Thyroid gland (tissue), 4 donors: ENCODE measurements around the gene ARIH2. TPM values are rescaled to one million over a fixed set of nuclear protein-coding genes. Genes with fewer than 3 reads are reported as not detected.
A peak's percentile ranks its signal among the peaks of the same experiment; 100 is the strongest.

Experiments
- DNase-seq, 2 donors: peaks; one replicate each; pipeline ENCODE4 v3.0.0-alpha.2; 2019
- H3K27ac ChIP-seq, 3 donors: fragments of 200-600 bp; sonication (generic); 1 replicate in 2 of 3; 2 replicates in 1 of 3; pipeline ENCODE4 v1.5.1; 2016 to 2019; ENCODE audit warnings: mild to moderate bottlenecking in 1 of 3, moderate library complexity in 1 of 3
- H3K27me3 ChIP-seq: fragments of 200-600 bp; sonication (generic); one replicate; pipeline ENCODE4 v1.5.1; 2019
- H3K36me3 ChIP-seq, 2 donors: fragments of 200-600 bp; sonication (generic); one replicate each; pipeline ENCODE4 v1.5.1; 2016 to 2019
- H3K4me1 ChIP-seq, 2 donors: fragments of 200-600 bp; sonication (generic); one replicate each; pipeline ENCODE4 v1.5.1; 2017 to 2019
- H3K4me3 ChIP-seq, 3 donors: fragments of 200-600 bp; sonication (generic); replicated peaks in 1 of 3; 1 replicate in 2 of 3; 2 replicates in 1 of 3; pipeline ENCODE4 v1.5.1; 2016; ENCODE audit warnings: mild to moderate bottlenecking in 1 of 3
- H3K9me3 ChIP-seq: fragments of 200-600 bp; sonication (generic); one replicate; pipeline ENCODE4 v1.5.1; 2017
- CTCF ChIP-seq, 6 experiments: fragments of 200-600 bp in 3 of 6; fragments of 450-650 bp in 3 of 6; sonication (generic) in 3 of 6; IDR thresholded peaks; one replicate each; pipeline ENCODE4 v1.5.1; 2016 to 2019; ENCODE audit warnings: antibody characterized with exemption in 6 of 6, mild to moderate bottlenecking in 2 of 6, inconsistent platforms in 1 of 6, moderate library complexity in 1 of 6
- POLR2A ChIP-seq, 2 donors: fragments of 450-650 bp; IDR thresholded peaks; one replicate each; pipeline ENCODE4 v1.6.1; 2017; ENCODE audit warnings: antibody characterized with exemption in 2 of 2, mild to moderate bottlenecking in 2 of 2, moderate library complexity in 1 of 2
- WGBS, 2 donors: methylation state at CpG; one replicate each; pipeline ENCODE4 v1.1.5; 2017; 5-methylcytosine and 5-hydroxymethylcytosine counted together
- intact Hi-C: fragments of 100-400 bp; cut with DNase I; formaldehyde crosslinking; loops from one replicate; pipeline ENCODE4 v1.15.1; 2023
- total RNA-seq, 4 donors: library from RNA; depleted of rRNA; stranded (reverse); fragments of >200 nt; gene quantifications; one replicate each; pipeline ENCODE4 v1.2.3, GENCODE V29; 2016

Gene ARIH2
- total RNA-seq, 4 donors from 2014 or later: 108 to 136 (median 117) TPM

- peaks cover 9 to 17% of the 10 kb centered on the region in 2 donors for H3K4me1 ChIP-seq
- H3K36me3 ChIP-seq: peaks cover 49 to 51% of the 10 kb centered on the region in 2 donors
- no peak overlapping the region for H3K4me3 ChIP-seq
Observed at GRCh38 chr3:49029563-49029884, 110.9 kb downstream of the ARIH2 start.

GRCh38 chr3:49030321-49030720 lies 111.7 kb downstream of the ARIH2 start:
- H3K36me3 ChIP-seq: peaks cover 43 to 47% of the 10 kb centered on the region in 2 donors
- TF ChIP-seq CTCF (IDR thresholded peaks at IDR 0.05) (no peak), POLR2A (IDR thresholded peaks at IDR 0.05) (no peak)
- H3K4me3 ChIP-seq: no peak overlapping the region
- peaks cover 9 to 17% of the 10 kb centered on the region in 2 donors for H3K4me1 ChIP-seq
- intact Hi-C loops: no loop called here
- no peak overlapping the region for H3K27ac ChIP-seq
- H3K27me3 ChIP-seq: no peaks in the 10 kb centered on the region
- no peak for DNase-seq
- WGBS, 2 donors: 94% methylated on average over 6 of the region's 6 CpGs
- H3K9me3 ChIP-seq: no peaks in the 10 kb centered on the region

More at GRCh38 chr3:49029563-49029884, 110.9 kb downstream of the ARIH2 start:
- Histone ChIP-seq H3K27me3 (no peaks in the 10 kb centered on the region), H3K27ac (peak overlapping the region; percentile 46 to 85 (median 78)), H3K9me3 (no peaks in the 10 kb centered on the region)
- intact Hi-C loops: loop anchor here (10.0 kb wide), 1 partner anchor 65 kb away; the partner anchor contains the start of gene QRICH1
- 2% methylated on average over 7 of the region's 7 CpGs for WGBS, 2 donors
- TF ChIP-seq POLR2A (IDR thresholded peaks at IDR 0.05) (no peak), CTCF (IDR thresholded peaks at IDR 0.05) (peak in 1 of 6 experiments; percentile 10)
- DNase-seq: no peak

- peaks cover 9 to 17% of the 10 kb centered on the region in 2 donors for H3K4me1 ChIP-seq
- H3K4me3 ChIP-seq: no peak overlapping the region
- DNase-seq: no peak
- no peaks in the 10 kb centered on the region for H3K27me3 ChIP-seq
- H3K9me3 ChIP-seq: no peaks in the 10 kb centered on the region
- intact Hi-C loops: no loop called here
- WGBS, 2 donors: 85 to 87% methylated on average over 6 of the region's 6 CpGs
- H3K36me3 ChIP-seq: peaks cover 34 to 44% of the 10 kb centered on the region in 2 donors
- H3K27ac ChIP-seq: no peak overlapping the region
- TF ChIP-seq CTCF (IDR thresholded peaks at IDR 0.05) (no peak), POLR2A (IDR thresholded peaks at IDR 0.05) (no peak)
Observed at GRCh38 chr3:49032646-49033304, 114.1 kb downstream of the ARIH2 start.

- Histone ChIP-seq H3K36me3 (peaks cover 34 to 44% of the 10 kb centered on the region in 2 donors), H3K27me3 (no peaks in the 10 kb centered on the region)
- 83 to 91% methylated on average over 2 of the region's 2 CpGs for WGBS, 2 donors
Observed at GRCh38 chr3:49034650-49035049, 116.0 kb downstream of the ARIH2 start.

More at GRCh38 chr3:49034650-49035049, 116.0 kb downstream of the ARIH2 start:
- Histone ChIP-seq H3K9me3 (no peaks in the 10 kb centered on the region), H3K4me1 (peaks cover 0 to 3% of the 10 kb centered on the region in 2 donors), H3K4me3 (no peak overlapping the region), H3K27ac (no peak overlapping the region)
- intact Hi-C loops: no loop called here
- DNase-seq: no peak
- no peak for TF ChIP-seq CTCF (IDR thresholded peaks at IDR 0.05)
- no peak for TF ChIP-seq POLR2A (IDR thresholded peaks at IDR 0.05)
